PC-3 (cell line): ENCODE measurements around the gene C14orf132.

Experiments used
- CTCF ChIP-seq: fragments of 300-600 bp; sonication (generic); conservative IDR thresholded peaks from 2 replicates; pipeline ENCODE4 v1.5.1; 2017; ENCODE audit warnings: antibody characterized with exemption, low read depth, mild to moderate bottlenecking, low read length
- EZH2 ChIP-seq: fragments of 300-600 bp; sonication (generic); IDR thresholded peaks from one replicate; pipeline ENCODE4 v1.6.1; 2017; ENCODE audit warnings: antibody characterized with exemption, mild to moderate bottlenecking, low read length; ENCODE audit not compliant: unreplicated experiment
- EZH2phosphoT487 ChIP-seq: fragments of 300-600 bp; sonication (generic); IDR thresholded peaks from 2 replicates; pipeline ENCODE4 v1.6.1; 2018; ENCODE audit warnings: mild to moderate bottlenecking, antibody characterized with exemption, low read length, borderline replicate concordance

GRCh38 chr14:96071561-96071960 lies 32.4 kb downstream of the C14orf132 start:
- TF ChIP-seq EZH2phosphoT487 = no peak
- no peak for TF ChIP-seq CTCF
- TF ChIP-seq EZH2 = no peak
